NB4 (cell line): ENCODE data around the gene BTC.

Experiments
- DNase-seq: peaks from one replicate; pipeline ENCODE4 v3.0.0; 2010; ENCODE audit warnings: low read depth
- H3K4me3 ChIP-seq: one replicate; pipeline ENCODE4 v1.5.1; 2011; ENCODE audit warnings: mild to moderate bottlenecking, low read depth, low read length, moderate library complexity
- CTCF ChIP-seq: IDR thresholded peaks from one replicate; pipeline ENCODE4 v1.5.1; 2012; ENCODE audit warnings: low read depth, low read length
- MAX ChIP-seq: IDR thresholded peaks from 2 replicates; pipeline ENCODE4 v1.6.1; 2011; ENCODE audit warnings: low read depth, low read length
- MYC ChIP-seq: IDR thresholded peaks from 2 replicates; pipeline ENCODE4 v1.6.1; 2011; ENCODE audit warnings: low read depth, low read length
- POLR2A ChIP-seq: IDR thresholded peaks from 2 replicates; pipeline ENCODE4 v1.6.1; 2011; ENCODE audit warnings: mild to moderate bottlenecking; ENCODE audit not compliant: insufficient read length; ENCODE audit errors: extremely low read depth

The BTC gene

GRCh38 chr4:74794382-74795010 is at the start of gene BTC:
BTC (minus strand) TSS chr4:74794523; CDS start chr4:74794325, 198 bp downstream.
- H3K4me3 ChIP-seq, result no peak within 1 kb of the TSS
- DNase-seq, result no peak
- TF ChIP-seq MYC (no peak), MAX (no peak), POLR2A (no peak), CTCF (no peak)

- no peak overlapping the region for H3K4me3 ChIP-seq
- no peak for TF ChIP-seq MAX
- no peak for TF ChIP-seq POLR2A
- TF ChIP-seq CTCF, result no peak
- TF ChIP-seq MYC, result no peak
- no peak for DNase-seq
Observed at GRCh38 chr4:74840936-74841509, 46.7 kb upstream of the BTC start.

- no peak for TF ChIP-seq MAX
- TF ChIP-seq MYC, result no peak
- no peak for DNase-seq
- H3K4me3 ChIP-seq, result no peak overlapping the region
Observed at GRCh38 chr4:74838746-74839370, 44.5 kb upstream of the BTC start.

GRCh38 chr4:74830928-74831327 is 36.6 kb upstream of the BTC start:
- no peak for TF ChIP-seq CTCF
- no peak for TF ChIP-seq POLR2A
- no peak for TF ChIP-seq MYC
- TF ChIP-seq MAX, result no peak
- peak; percentile 20 for DNase-seq
- no peak overlapping the region for H3K4me3 ChIP-seq

GRCh38 chr4:74823194-74823593 is 28.9 kb upstream of the BTC start:
- no peak for DNase-seq
- no peak overlapping the region for H3K4me3 ChIP-seq
- TF ChIP-seq MAX (no peak), CTCF (no peak), POLR2A (no peak), MYC (no peak)

- TF ChIP-seq POLR2A, result no peak
- TF ChIP-seq MAX, result no peak
- TF ChIP-seq CTCF, result no peak
- TF ChIP-seq MYC, result no peak
- no peak for DNase-seq
- no peak overlapping the region for H3K4me3 ChIP-seq
Observed at GRCh38 chr4:74822603-74823002, 28.3 kb upstream of the BTC start.
